ENCODE results near the gene CACNA2D3.

The CACNA2D3 gene

GRCh38 chr3:54283470-54283869 lies 161.1 kb downstream of the CACNA2D3 start:
- DNase-seq: no peak

GRCh38 chr3:54294214-54294613 lies 171.9 kb downstream of the CACNA2D3 start:
- DNase-seq: no peak

GRCh38 chr3:54296531-54296930 lies 174.2 kb downstream of the CACNA2D3 start:
- no peak for DNase-seq

- no peak for DNase-seq
Observed at GRCh38 chr3:54299169-54299935, 177.0 kb downstream of the CACNA2D3 start.

GRCh38 chr3:54303517-54304375 lies 181.4 kb downstream of the CACNA2D3 start:
- DNase-seq: no peak

- no peak for DNase-seq
Observed at GRCh38 chr3:54304877-54305276, 182.5 kb downstream of the CACNA2D3 start.

- DNase-seq: no peak
Observed at GRCh38 chr3:54305409-54306099, 183.2 kb downstream of the CACNA2D3 start.

- no peak for DNase-seq
Observed at GRCh38 chr3:54307566-54308180, 185.3 kb downstream of the CACNA2D3 start.

GRCh38 chr3:54309601-54310000 lies 187.2 kb downstream of the CACNA2D3 start:
- no peak for DNase-seq

- DNase-seq: no peak
Observed at GRCh38 chr3:54311211-54311747, 188.9 kb downstream of the CACNA2D3 start.

- DNase-seq: no peak
Observed at GRCh38 chr3:54312156-54312899, 190.0 kb downstream of the CACNA2D3 start.

GRCh38 chr3:54313418-54313817 lies 191.1 kb downstream of the CACNA2D3 start:
- no peak for DNase-seq

- no peak for DNase-seq
Observed at GRCh38 chr3:54321520-54321919, 199.2 kb downstream of the CACNA2D3 start.

GRCh38 chr3:54322354-54322753 lies 200.0 kb downstream of the CACNA2D3 start:
- no peak for DNase-seq

- no peak for DNase-seq
Observed at GRCh38 chr3:54324103-54324502, 201.8 kb downstream of the CACNA2D3 start.

GRCh38 chr3:54326951-54327350 lies 204.6 kb downstream of the CACNA2D3 start:
- DNase-seq: no peak

GRCh38 chr3:54331341-54331740 lies 209.0 kb downstream of the CACNA2D3 start:
- no peak for DNase-seq

- no peak for DNase-seq
Observed at GRCh38 chr3:54337846-54338245, 215.5 kb downstream of the CACNA2D3 start.

GRCh38 chr3:54339608-54340007 lies 217.3 kb downstream of the CACNA2D3 start:
- DNase-seq: no peak

GRCh38 chr3:54341811-54342210 lies 219.5 kb downstream of the CACNA2D3 start:
- DNase-seq: no peak

GRCh38 chr3:54342676-54343075 lies 220.3 kb downstream of the CACNA2D3 start:
- DNase-seq: peak; percentile 37

- DNase-seq: no peak
Observed at GRCh38 chr3:54343495-54343894, 221.1 kb downstream of the CACNA2D3 start.
